GM12801 (cell line): ENCODE results near the gene AJAP1.

Experiments used
- TF ChIP-seq, protein P1 (sequence below): IDR thresholded peaks from one replicate; pipeline ENCODE4 v1.5.1; 2011; ENCODE audit warnings: control low read depth; ENCODE audit not compliant: insufficient read length; ENCODE audit errors: extremely low read depth

Gene AJAP1

DNA sequence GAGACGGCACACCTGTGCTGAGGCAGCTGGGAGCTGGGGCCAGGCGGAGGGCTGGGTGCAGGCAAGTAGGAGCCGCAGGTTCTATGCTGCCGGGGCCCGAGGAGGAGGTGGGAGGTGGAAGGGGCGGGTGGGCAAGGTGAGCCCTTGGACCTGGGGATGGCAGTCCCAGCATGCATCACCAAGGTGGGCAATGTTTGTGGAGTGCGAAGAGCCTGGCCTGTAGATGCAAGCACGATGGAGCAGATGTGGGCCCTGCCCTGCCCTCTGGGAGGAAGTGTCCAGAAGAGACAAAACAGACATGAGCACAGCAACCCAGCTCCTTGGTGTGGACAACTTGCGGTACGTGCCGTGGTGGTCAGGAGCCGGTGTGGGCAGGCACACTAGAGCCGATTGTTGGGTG is 28.3 kb upstream of the AJAP1 start:
- TF ChIP-seq, protein P1, sequence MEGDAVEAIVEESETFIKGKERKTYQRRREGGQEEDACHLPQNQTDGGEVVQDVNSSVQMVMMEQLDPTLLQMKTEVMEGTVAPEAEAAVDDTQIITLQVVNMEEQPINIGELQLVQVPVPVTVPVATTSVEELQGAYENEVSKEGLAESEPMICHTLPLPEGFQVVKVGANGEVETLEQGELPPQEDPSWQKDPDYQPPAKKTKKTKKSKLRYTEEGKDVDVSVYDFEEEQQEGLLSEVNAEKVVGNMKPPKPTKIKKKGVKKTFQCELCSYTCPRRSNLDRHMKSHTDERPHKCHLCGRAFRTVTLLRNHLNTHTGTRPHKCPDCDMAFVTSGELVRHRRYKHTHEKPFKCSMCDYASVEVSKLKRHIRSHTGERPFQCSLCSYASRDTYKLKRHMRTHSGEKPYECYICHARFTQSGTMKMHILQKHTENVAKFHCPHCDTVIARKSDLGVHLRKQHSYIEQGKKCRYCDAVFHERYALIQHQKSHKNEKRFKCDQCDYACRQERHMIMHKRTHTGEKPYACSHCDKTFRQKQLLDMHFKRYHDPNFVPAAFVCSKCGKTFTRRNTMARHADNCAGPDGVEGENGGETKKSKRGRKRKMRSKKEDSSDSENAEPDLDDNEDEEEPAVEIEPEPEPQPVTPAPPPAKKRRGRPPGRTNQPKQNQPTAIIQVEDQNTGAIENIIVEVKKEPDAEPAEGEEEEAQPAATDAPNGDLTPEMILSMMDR, result no peak

DNA sequence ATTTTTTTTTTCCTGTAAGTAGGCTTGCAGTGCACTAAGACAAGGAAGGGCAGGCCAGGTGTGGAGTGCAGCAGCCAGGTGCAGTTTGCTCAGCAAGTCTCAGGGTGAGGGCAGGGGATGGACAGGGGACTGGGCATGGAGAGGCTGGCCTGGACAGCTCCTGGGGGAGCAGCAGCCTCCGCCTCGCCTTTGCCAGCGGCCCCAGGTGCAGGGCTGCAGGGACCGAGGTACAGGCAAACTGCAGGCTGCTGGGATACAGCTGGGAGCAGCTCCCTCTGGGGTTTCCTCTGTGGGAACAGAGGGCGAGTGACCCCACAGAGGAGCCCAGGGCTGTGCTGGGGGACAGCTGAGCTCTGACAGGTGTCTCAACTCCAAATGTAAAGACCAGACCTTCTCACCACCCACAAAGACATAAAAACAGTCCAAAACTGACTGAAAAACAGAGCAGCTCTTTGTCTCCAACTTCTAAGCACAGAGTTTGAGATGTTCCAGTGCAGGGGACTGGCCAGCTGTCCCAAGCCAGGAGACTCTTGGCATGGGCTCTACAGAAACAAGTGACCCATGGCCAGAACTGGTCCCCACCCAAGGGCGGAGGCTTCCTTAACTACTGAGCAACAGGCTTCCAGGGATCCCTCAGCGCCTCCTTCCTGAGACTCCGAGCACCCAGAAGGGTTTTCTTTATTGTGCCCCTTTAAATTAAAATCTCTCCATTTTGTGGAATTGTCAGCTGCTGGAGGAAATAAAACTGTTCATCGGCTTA is 27.7 kb upstream of the AJAP1 start:
- TF ChIP-seq, protein P1, result no peak

DNA sequence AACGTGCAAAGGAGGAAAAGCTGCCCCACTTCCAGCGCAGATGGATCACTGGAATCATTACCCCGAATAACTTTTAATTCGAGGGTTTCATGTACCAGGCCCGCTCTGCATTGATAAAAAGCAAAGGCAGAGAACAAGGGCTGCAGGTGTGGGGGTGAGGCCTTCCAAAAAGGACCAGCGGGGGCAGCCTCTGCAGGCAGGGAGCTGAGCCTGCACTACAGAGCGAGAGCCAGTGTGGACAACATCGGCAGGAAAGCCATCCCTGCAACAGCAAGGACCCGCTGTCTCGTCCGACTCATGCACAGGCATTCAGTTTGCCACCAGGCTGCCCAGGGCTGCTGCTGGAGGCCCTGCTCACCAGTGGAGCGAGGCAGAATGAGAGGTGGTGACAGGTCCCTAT is 27.1 kb upstream of the AJAP1 start:
- TF ChIP-seq, protein P1, result no peak

DNA sequence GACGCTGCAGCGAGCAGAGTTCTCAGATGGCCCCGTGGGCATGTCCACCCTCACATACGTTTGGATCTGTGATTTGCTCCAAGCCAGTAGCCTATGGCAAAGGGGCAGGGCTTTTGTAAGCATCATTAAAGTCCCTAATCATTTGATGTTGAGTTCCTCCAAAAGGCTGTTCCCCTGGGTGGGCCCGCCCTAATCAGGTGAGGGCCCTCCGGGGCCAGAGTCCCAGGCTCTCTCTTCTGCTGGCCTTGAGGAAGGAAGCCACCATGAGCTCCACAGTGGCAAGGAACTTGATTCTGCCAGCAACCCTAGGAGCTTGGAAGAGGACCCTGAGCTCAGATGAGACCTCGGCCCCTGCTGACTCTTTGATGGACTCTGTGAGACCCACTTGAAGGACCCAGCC is 25.4 kb upstream of the AJAP1 start:
- TF ChIP-seq, protein P1, result no peak

DNA sequence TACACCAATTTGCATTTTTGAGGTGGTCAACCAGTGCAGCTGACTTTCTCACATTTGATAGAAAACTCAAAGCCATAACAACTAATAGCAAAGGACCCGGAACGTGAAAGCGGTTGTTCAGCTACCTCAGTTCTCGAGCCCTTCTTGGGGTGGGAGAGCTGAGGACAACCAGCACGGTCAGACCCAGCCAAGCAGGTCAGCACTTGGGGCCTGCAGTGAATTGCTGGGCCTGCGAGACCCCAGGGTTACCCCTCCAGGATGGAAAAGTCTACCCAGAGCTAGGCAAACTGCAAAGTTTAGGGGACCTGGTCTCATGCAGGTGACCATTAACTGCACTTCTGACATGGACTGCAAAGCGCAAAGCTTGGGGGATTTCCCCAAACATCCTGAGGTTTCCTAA is 23.8 kb upstream of the AJAP1 start:
- TF ChIP-seq, protein P1, result no peak

DNA sequence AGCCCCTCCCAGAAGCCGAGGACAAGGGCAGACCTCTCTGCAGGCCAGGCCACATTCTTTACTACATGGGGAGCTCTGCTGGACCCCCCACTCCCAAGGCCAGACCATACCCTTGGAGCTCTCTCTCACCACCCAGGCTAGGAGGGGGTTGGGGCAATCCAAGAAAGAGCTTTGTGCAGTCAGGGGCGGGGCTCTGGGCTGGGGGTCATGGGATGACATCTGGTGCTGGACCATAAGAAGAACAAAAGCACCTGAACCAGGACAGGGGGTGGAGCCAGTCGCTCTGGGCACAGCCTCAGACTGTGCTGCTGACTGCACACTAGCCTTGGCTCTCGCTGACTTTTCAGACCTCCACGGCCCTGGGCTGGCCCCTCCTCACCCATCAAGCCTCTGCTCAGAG is 23.1 kb upstream of the AJAP1 start:
- TF ChIP-seq, protein P1, result no peak

DNA sequence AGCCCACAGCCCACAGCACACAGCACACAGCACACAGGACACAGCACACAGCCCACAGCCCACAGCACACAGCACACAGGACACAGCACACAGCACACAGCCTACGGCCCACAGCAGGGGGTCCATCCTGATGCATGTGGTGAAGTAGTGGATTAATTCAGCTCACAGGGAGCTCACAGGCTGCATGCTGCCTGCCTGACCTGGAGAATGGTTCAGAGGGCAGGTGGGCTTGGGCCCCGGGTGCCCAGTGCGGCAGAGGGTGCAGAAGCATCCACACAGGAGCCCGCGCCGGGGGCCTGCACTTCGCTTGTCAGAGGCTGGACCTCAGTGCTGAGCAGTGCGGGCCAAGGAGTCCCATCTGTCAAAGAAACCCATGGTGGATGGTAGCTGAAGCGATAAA is 21.1 kb upstream of the AJAP1 start:
- TF ChIP-seq, protein P1, result no peak
